Cerebellar nuclear complex (tissue), 1 donor: Measurements from ENCODE around the gene PER2.
"Not testable (repeated sequence)": the region's sequence is repeated elsewhere in the genome, so short reads cannot be mapped to it uniquely, and the experiment has no call there.

Experiments
- DNase-seq, 2 experiments: peaks; one replicate each; lab custom pipeline; 2025; lab: John Stamatoyannopoulos, UW

PER2 gene

GRCh38 chr2:238286987-238287736 is 1.2 kb downstream of the PER2 start:
- no peak for DNase-seq

DNA sequence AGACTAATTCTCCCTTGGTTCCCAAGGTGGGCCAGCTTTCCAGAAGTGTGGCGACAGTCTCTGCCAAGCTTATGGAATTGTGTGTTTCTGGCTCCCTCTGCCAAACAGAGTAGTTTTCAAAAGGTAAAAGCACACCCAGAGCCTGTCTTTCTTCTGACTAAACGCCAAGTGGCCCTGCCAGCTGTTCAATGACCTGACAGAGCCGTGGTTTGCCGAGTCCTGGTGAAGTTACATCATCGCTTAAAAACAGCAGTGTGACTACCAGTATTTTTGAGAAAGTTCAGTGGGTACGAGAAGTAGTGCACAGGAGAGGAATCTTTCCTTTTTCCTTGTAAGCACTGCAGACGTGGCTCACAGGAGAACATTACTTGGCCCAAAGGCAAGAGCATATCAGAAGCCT is 1.9 kb downstream of the PER2 start:
- no peak for DNase-seq

DNA sequence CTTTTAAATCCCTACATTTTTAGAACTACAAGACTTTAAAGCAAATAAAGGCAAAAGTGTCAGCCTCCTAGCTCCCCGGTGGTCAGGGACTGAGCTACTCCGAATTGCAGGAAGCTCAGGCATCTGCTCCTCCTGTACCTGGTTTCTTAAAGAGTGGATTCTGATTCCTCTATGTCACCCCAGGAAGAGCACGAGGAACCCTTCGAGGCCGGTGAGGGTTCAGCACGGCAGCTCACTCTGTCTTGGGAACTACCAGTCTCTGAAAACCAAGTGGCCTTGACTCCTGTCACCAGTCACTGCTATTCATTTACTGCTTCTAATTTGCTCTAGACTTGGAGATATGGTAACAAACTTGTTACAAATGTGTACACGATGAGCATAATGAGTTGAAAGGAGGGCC is 2.3 kb downstream of the PER2 start:
- DNase-seq, result no peak

DNA sequence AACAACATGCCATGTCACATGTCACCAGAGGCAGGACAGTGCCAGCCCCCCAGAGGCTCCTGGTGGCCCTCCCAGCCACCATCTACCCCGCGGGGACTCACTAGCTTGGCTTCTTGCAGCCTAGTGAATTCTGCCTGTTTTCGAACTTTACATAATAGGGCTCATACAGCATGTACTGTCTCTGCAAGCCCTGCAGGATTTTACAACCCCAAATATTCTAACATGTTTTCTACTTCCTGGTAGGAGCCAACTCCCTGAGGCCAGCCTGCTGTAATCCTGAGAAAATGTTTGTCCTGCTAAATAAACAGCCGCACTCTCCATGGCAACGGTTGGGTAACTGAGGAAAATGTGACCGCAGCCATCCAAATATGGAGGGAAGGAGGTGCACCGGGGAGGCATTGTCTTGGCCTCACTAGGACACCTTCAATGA is 2.7 kb downstream of the PER2 start:
- no peak for DNase-seq

DNA sequence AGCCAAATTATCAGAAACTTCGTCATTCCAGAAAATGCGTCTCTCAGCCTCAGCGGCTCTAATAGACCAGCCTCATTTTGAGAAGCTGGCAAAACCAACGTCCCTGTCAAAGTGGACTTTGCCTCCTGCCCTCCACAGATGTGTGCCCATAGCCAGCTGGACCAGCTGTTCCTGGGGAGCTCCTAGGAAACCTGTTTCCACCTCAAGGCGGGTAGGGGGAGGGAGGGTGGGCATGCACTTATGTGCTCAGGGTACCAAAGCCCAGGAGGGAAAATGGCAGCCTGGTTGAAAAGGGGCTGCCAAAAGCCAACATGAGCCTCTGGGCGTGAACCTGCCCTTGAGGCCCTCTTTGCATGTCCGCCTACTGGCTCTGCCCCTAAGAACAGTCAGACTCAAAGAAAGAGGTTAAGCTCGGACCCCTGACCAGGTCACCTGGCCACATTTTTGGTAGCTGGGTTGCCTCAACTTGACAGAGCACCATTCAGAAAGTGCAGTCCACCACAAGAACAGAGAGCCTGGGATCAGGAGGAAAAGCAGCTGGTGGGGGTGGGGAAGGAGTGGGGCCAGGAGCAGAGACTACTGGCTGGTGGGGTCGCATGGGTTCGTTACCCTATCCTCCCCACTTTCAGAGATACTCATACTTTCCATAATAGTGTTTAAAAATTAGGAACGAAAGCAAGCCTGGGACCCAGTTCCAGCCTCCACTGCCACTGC is 3.5 kb downstream of the PER2 start:
- DNase-seq, result no peak

DNA sequence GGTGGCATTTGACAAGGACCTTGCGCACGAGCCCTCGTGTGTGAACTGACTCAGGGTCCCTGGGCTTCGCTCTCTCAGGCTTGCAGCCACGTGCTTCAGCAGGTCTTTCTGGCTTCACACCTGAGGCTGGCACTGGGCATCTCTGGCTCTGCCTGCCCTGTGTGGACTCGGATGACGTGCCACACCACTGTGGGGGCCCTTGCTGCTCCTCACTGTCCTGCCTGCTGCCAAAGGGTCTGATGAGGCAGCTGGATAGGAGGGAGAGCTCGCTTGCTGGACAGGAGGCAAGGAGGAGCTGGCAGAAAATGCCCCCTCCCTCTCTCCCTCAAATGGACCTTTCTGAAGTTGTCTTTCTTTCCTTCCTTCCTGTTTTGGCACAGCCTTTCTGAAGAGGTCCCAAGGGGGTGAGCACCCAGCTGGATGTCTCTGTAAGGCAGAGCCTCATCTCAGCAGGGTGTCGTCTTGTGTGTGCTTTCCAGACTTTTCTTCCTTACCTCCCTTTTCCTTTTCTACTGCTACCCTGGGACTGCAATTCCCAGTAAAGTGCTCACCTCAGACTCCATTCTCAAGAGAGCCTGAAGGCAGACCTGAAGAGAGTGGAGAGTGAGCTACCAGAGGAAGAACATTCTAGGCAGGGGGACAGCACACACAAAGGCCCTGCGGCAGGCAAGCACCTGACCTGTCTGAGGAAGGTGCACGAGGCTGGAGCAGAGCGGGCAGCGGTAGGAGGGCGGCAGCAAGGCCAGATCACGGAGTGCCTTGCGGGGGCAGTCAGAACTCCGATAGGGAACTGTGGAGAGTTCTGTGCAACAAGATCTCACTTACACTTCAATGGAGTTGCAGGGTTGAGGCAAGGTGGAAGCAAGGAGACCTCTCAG is 5.3 kb downstream of the PER2 start:
- DNase-seq, result no peak

DNA sequence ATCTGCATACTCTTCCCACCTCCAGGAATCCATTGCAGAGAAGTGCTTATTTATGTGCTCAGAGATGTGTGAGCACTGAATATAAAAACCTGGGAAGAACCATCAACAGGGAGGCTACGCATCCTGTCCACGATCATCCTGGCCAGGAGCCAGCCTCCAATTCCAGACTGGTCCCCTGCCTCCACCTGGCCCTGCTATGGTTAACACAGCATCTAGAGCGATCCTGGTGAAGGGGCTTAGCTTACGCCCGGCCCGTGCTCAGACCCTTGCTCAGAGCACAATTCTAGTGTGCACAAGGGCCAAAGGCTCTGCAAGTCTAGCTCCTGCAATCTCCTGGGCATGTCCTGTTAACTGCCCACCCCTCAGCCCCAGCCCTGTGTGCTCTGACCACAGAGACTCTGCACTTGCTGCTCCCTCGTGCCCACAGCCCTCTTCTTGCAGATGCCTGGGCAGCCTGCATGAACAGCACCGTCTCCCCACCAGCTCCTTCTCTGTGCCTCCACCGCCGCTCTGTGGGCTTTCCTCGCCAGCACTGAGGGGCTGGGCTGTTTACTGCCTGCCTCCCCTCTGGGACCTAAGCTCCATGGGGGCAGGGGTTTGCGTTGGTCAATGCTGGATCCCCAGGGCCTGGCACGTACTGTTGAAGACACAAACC is 6.5 kb downstream of the PER2 start:
- DNase-seq, result no peak

DNA sequence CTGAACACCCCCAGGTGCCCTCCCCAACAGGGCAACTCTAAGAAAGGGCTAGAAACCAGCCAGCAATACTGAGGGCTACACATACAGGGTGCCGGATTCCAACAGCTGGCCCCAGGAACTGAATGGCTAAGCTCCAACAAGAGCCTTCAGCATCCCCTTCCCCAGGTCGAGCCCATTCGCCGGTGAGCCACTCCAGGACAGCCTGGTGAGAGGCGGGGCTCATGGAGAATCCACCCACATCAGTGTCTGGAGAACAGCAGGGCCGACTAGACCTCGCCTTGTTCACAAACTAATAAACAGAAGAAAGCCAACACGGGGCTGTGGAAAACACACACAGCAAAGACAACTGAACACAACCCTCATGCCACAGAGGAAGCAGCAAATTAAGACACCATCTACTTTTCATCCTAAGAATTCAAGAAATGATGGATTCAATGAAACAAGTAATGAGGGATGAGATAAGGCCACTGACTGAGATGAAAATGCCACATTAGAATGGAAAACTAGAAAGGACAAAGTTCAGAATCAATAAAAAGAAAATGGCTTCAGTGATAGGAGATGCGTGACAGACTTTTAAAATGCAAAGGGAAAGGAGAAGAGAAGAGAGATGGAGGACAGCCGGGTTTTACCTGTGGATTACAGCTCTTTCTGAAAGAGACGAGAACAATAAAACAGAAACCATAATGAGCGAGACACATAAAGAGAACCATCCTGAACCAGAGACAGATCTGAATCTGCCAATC is 8.2 kb downstream of the PER2 start:
- DNase-seq, result no peak

GRCh38 chr2:238279324-238279682 is 9.1 kb downstream of the PER2 start:
- no peak for DNase-seq

DNA sequence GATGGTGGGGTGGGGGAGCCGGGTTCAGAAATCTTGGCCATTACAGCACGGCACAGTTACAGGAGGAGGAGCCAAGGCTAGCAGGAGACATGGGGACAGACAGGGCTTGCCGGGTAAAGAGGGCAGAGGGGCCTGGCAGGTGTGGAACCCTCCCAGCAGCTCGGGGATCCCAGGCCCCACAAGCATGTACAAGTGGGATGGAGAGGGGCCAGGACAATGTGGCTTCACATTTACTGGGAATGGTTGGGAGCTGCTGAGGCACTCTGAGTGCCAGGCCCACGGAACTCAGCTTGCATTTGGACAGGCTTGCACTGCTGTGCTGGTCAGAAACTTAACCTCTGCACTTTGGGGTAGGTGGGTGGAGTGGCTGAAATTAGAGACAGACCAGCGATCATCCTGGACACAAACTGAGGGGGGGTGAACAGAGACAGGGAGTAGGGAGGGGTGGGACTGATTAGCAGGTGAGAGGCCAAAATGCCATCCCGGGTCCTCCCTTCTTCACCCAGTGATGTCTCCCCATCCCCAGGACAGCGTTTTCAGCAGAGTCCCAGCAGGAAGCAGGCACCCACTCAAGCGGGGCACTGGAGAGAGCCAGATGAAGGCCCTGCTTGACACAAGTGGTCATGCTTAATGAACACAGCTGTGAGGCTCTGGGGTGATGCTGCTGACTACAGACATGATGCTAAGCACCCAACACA is 9.6 kb downstream of the PER2 start:
- no peak for DNase-seq

DNA sequence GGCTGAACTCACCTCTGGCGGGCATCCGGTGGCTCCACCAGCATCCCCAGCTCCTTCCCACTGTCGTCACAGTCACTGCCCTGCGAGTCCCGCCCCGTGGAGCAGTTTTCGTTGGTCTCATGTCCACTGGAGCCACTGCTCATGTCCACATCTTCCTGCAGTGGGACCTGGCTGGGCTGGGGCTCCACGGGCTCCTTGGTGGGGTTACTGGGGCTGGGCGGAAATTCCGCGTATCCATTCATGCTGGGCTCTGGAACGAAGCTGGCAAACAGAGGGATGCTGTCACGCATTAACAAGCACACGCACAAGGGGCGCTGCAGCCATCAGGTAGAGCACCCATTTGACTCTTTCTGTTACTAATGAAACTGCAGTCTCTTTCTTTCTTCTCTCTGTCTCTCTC is 10.7 kb downstream of the PER2 start:
- no peak for DNase-seq

- DNase-seq, result no peak
These were observed 14.1 kb downstream of the PER2 start for GRCh38 chr2:238274152-238274865.

DNA sequence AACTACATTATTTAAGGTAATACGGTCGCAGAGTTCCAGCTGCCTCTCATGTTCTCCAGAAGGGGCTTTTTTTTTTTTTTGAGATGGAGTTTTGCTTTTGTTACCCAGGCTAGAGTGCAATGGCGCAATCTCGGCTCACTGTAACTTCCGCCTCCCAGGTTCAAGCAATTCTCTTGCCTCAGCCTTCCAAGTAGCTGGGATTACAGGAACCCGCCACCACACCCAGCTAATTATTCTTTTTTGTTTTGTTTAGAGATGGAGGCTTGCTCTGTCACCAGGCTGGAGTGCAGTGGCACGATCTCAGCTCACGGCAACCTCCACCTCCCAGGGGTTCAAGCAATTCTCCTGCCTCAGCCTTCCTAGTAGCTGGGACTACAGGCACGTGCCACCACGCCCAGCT is 15.0 kb downstream of the PER2 start:
- not testable (repeated sequence) for DNase-seq

- no peak for DNase-seq
These were observed 16.3 kb downstream of the PER2 start for GRCh38 chr2:238272156-238272555.

GRCh38 chr2:238271686-238272085 is 16.7 kb downstream of the PER2 start:
- DNase-seq, result not testable (repeated sequence)

- no peak for DNase-seq
These were observed 17.3 kb downstream of the PER2 start for GRCh38 chr2:238271061-238271554.

GRCh38 chr2:238270606-238271005 is 17.8 kb downstream of the PER2 start:
- no peak for DNase-seq

GRCh38 chr2:238269741-238270140 is 18.7 kb downstream of the PER2 start:
- DNase-seq, result no peak

DNA sequence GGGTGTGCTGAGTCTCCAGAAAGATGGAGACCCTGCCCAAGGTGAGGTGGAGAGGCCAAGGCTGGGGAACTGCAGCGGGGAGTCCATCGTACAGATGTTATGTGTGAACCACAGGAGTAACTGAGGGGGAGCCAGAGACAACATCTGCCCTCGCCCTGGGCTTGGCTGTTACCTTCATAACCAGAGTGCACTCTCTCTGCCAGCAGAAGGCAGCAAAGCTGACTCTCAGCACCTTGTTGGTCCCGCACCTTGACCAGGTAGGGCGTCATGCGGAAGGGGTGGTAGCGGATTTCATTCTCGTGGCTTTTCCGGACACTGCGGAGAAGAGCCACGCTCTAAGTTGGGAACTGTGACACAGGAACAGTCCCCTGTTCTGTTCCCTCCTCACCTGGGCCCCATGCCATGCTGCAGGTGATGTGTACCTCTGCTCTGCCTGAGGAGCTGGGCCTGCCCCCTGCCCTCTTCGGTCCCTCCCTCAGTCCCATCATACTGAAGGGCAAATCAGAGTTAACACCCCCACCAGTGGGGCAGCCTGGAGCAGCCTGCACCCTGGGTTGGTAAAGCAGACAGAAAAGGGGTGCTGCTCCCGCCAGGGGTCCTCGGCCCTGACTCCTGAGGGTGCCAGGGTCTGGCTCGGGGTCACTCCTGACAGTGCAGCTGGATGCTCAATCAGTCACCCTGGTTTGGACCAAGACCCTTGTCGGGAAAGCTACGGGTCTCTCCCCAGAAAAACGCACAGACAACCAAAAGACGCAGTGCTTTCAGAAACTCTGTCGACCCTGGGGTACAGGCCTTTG is 20.3 kb downstream of the PER2 start:
- DNase-seq, result no peak
